GM21381 (cell line): ENCODE data around the gene MAGEB3.

Experiments used
- ATAC-seq: cut with Tn5 transposase; IDR thresholded peaks from one replicate; pipeline ENCODE4 v1.9.1; 2021; ENCODE audit warnings: mild to moderate bottlenecking, moderate library complexity; ENCODE audit not compliant: unreplicated experiment

Gene MAGEB3

GRCh38 chrX:30275498-30275897, 45.0 kb downstream of the MAGEB3 start:
- ATAC-seq: no peak

GRCh38 chrX:30278365-30278764, 47.9 kb downstream of the MAGEB3 start:
- no peak for ATAC-seq

GRCh38 chrX:30280428-30280827, 50.0 kb downstream of the MAGEB3 start:
- ATAC-seq: no peak

- no peak for ATAC-seq
Measured at GRCh38 chrX:30282527-30282926, 52.1 kb downstream of the MAGEB3 start.

GRCh38 chrX:30283456-30284200, 53.2 kb downstream of the MAGEB3 start:
- ATAC-seq: no peak
